Measurements from ENCODE around the gene DMRT1.

The DMRT1 gene

DNA sequence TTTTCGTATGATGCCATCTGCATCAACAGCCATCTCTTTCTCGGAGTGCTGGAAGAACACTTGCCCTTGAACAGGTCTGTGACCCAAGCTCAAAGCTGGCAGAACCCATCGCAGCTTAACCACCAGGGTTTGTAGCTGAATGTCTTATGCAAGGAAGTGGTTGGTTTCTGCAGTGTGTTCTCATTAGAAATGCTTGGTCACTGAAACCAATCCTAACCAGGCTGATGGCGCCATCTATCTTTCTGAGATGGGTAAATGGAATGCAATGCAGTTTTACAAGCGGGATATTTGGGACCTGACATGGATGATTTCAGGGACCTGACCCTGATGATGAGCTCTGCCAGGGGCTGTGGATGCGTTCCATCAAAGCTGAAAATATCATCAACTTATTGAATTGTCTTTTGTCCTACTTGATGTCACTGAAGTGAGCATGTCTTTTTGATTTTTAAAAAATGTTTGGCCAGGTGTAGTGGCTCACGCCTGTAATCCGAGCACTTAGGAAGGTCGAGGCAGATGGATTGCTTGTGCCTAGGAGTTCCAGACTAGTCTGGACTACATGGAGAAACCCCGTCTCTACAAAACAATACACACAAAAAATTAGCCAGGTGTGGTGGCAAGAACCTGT, 163.7 kb downstream of the DMRT1 start:
- DNase-seq: peak; percentile 15

DNA sequence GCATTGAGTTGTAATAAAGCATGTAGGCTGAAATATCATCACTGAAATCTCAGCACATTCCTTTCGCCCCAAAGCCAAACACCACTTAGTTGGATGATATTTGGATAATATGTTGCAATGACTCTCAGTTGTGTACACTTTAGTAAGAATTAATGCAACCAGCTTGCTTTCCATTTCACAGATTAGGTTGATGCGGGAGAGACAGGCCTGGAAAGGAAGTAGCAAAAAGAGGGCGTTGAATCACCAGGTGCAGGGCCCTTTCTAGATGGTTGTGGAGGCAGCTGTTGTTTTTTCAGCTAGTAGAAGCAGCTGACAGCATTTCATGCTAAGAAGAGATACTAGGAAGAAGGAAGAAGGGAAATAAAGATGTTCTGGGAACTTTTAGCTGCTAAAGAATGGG, 165.8 kb downstream of the DMRT1 start:
- DNase-seq: no peak

DNA sequence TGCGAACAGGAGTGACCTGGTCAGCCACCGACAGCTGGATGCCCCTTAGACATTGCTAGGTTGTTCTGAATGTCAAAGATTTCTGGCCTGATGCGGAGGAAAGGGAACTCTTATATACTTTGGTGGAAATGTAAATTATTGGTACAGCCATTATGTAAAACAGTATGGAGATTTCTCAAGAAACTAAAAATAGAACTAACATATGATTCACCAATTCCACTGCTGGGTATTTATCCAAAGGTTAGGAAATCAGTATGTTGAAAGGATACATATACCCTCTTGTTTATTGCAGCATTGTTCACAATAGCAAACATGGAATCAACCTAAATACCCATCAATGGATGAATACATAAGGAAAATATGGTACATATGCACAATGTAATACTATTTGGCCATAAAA, 166.7 kb downstream of the DMRT1 start:
- no peak for DNase-seq

DNA sequence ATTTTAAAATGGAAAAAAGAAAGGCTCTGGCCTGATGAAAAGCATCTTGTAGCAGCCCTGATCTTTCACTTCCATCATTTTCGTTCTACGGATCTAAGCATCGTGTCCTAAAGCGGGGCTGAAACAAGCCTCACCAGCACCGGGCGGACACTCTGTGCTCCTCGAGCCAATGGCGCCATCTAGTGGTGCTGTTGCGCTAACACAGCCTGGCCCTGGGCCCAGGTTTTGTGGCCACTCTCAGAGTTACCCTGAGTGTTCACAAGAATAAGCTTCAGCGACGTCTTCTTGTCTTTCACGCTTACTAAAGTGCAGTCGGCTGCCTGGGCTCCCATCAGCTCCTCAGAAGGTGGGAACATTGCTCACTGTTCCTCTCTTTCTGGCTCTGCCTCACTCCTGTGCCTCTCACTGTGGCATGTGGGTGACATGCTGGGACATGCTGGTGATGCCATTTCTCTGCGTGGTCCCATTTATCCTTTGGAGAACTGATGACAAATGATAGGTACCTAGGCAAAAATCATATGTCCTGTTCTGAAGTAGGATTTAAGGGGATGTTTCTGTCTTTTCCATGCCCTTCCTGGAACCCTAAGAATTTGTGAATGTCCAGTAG, 167.7 kb downstream of the DMRT1 start:
- DNase-seq: peak; percentile 8

DNA sequence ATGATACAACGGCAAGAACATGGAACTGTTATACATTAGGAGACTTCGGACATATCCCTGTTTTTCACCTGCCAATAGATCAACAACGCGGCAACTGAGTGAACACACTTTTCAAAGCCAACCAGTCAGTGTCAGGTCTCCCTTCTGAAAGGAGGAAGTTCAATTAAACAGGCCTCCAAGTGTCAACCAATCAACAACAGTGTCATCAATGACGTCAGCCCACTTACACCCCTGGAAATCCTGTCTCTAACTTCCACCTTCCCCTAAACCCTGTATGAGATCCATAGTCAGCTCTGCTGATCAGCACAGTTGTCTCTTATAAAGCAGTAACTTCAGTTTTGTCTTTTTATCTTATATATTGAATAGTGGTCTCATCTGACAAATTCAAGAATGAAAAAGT, 171.5 kb downstream of the DMRT1 start:
- DNase-seq: no peak

DNA sequence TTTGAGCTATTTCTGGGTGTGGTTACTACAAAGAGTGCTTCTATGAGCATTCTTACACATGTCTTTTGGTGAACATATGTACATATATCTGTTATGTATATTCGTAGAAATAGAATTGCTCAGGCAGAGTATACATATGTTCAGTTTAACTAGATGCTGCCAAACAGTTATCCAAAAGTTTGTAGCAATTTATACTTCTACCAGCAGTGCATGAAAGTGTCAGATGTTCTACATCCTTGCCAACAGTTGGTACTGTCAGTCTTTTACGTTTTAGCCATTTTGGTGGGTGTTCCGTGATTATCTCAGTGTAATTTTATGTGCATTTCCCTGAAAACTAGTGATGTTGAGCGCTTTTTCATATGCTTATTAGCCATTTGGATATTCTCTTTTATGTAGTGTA, 172.7 kb downstream of the DMRT1 start:
- DNase-seq: no peak

DNA sequence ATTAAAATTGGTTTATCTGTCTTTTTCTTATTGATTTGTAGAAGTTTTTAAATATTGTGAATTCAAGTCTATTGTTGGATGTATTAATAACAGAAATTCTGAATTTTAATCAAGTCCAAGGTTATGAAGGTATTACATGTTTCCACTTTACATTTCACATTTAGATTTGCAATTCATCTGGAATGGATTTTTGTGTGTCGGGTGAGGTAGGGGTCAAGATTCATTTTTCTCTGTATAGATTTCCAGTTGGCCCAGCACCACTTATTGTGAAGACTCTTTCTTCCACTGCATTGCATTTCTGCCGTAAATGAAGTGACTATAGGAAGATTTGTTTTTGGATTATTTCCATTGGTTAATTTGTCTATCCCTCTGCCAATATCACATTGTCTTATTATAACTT, 173.1 kb downstream of the DMRT1 start:
- no peak for DNase-seq

DNA sequence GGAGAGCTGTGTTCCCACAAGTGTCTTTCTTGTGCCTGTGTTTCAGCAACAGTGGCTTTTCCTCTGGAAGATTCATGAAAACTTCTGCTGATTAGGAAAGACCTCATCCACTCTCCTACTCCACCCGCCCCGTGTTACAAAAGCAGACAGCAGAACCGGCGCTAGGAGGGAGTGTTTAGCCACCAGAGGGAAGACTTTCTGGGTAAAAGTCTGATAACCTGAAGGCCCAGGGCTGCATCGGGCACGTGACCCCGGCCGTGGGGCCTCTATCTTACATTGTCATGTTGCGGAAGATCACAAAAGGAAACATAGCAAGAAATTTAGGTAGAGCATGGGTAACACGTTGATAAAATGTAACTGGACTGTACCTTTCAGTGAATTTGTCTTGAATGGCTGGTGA, 176.6 kb downstream of the DMRT1 start:
- DNase-seq: peak; percentile 49
